Fibroblast of skin of left biceps (primary cell): ENCODE data around the gene CUEDC1.

Experiments
- DNase-seq, 2 experiments: peaks; one replicate each; pipeline ENCODE4 v3.0.0-alpha.2; 2013; ENCODE audit warnings: low read depth in 2 of 2

Gene CUEDC1

GRCh38 chr17:57955183-57955931, at the start of gene CUEDC1:
CUEDC1 (minus strand) TSS chr17:57955412; CDS start chr17:57885564, 69,848 bp downstream.
- DNase-seq: no peak

- no peak for DNase-seq
Observed at GRCh38 chr17:58004060-58004459, 48.8 kb upstream of the CUEDC1 start.

GRCh38 chr17:58002973-58003372, 47.8 kb upstream of the CUEDC1 start:
- DNase-seq: no peak

GRCh38 chr17:58002154-58002948, 47.1 kb upstream of the CUEDC1 start:
- DNase-seq: no peak

DNA sequence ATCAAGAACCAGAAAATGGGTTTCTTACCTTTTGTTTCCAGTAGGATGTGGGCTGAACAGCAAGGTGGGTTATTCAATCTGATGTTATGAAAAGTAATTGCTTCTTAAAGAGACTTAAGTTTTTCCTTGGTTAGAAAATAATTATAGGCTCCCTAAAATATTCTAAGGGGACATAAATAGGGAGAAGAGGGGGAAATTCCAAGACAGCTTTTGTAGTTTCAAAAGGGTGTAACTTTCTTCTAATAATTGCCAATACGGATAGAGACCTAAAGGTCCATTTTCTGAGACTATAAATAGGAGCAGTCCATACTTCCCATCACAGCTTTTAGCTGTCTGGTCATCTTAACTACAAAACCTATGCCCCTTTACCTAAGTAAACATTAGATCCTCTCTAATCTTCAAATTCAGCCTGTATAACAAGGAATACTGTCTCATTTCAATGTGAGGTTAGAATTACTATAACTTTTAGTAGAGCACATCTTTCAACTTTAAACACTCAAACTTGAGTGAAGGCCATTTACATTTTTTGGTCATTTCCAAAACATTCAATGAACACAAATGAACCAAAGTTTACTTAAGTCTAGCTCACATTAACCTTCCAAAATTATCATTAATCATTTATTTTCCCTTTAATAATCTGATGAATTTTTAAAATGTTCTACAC, 46.4 kb upstream of the CUEDC1 start:
- DNase-seq: no peak

- peak in 1 of 2 experiments; percentile 53 for DNase-seq
Observed at GRCh38 chr17:57999496-58000017, 44.3 kb upstream of the CUEDC1 start.

DNA sequence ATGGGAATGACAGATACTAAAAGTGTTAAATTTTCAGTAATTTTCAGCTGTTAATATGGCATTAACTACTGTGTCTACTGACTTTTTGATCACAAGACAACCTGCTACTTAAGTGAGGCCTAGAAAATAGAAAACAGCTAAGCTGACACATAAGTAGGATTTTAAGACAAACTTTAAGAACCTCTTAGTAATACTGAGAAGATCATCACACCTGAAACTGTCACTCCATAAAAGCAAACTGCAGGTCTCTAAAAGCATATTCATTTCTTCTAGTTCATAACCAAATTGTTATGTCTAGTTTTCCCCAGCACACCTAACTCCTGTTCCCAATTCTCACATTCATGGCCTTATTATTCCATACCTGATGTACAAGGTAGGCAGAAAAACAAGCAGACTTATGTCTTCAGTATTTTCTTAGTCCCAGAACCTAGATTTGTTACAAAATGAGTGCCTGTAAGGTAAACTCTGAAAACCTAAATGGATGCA, 43.8 kb upstream of the CUEDC1 start:
- no peak for DNase-seq

DNA sequence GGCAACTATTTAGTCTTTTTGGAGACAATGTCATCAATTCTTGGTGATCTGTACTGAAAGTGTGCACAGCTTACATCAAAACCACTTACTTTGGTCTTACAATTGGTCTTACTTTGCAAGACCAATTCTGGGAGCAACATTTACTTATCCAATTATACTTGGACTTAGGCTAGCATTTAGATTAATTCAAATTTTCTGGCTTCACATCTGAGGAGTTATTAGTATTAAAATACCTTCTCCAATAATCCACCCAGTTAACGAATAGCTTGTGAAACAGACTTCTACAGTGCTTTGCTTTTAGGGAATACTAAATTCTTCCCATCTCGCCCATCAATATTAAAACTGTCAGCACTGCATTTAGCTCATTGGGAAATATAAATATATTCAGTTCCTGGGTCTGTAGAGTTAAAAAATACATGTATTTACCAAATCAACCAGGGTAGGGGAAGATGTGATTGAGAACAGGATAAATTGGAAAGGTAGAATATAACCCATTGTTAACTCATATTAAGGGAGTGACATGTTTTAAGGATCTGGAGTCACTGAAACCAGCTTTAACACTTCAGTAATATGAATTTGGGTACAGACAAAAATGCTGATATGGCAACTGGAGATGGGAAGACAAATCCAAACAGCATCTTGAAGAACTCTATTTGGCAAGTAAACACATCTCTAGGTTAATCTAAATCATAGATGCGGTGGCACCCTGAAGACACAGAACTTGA, 42.0 kb upstream of the CUEDC1 start:
- no peak for DNase-seq

DNA sequence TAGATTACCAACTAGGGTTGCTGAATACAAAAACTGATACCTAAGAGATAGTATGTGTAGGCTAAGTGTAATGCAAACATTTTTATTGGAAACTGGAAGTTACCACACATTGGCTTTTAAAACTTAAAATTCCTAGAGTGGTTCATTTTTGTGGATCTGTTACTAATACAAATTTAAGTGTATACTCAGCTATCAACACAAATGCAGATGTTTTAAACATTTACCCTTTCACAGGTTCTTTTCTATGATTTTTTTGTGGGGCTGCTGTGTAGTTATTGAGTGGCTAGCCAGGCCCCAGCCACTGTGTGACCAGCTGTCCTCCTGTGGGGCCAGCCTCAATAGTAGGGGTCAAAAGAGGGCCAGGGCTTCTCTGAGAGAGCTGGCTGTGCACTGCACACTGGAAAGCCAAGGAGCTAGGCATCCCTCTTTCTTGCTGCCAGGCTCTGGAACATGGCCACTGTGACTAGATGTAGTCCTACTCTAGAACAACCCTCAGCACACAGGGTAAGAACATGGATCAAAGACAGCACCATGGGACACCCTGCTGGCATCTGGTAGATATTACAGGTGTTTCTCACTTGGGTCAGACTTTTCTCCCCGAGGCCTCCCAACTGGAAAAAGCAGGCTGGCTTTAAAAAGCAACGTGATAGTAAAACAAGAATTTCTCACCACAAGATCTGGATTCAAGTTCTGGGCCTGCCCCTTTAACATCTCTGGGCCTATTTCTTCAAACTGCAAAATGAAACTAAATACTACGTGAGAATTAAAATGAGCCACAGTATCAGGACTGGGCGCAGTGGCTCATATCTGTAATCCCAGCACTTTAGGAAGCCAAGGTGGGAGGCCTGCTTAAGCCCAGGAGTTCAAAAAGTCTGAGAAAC, 40.1 kb upstream of the CUEDC1 start:
- DNase-seq: peak in 1 of 2 experiments; percentile 51

DNA sequence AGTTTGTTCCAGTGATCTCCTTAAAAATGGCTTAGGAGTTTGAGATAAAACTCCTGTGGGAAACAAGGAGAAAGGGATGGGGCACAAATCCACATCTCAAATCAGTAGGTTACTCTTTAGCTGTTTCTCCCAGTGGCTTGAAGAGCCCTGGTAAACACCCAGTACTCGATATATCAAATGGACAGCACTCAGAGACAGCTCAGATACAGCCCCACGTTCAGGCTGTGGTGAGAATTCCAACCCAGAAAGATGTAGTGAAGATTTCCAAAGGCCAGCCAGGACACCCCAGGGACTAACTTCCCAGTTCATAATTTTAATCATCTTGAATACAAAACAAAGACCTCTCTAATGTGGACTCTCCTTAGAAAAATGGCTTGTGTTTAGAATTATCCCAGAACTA, 39.2 kb upstream of the CUEDC1 start:
- DNase-seq: no peak

GRCh38 chr17:57993471-57994365, 38.5 kb upstream of the CUEDC1 start:
- DNase-seq: no peak

GRCh38 chr17:57991537-57991936, 36.3 kb upstream of the CUEDC1 start:
- DNase-seq: no peak

GRCh38 chr17:57990037-57990436, 34.8 kb upstream of the CUEDC1 start:
- no peak for DNase-seq

DNA sequence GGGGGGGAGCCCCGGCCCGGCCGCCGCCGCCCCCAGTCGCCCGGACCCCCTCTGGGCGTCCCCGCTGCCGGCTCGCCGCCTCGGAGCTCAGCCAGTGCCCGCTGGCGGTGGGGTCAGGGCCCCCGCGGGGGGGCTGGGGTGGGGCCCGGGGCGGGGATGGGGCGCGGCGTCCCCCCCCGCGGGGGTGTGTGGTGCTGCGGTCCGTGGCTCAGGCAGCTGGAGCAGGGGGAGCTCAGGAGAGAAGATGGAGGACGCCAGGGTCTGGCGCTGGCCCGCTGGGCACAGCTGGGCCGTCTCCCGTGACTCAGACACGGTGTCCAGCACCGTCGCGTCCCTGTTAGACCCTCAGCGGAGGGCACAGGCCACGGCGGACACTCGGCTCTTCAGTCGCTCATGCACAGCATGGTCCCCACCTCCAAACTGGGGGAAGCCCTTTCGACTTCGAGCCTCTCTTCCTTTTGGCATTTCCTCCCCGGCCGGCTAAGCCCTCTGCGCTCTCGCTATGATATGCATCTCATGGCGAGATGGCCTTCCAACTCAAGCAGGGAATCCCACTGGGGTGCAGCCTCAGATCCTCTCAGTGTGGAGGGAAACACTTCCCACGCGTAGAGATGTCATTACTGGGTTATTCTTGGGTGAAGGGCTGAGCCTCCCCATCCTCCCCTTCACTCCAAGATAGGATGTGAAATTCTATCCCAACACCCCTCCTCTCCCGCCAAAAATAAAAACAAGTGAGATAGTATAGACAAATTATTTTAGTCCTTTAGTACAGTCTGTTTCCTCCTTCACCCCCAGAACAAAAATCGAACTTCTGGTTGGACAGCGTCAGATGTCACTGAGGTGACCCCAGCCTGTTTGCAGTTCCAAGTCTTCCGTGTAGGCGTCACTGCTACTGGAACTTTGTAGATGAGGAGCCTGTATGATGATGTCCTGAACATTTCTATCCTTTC, 33.4 kb upstream of the CUEDC1 start:
- no peak for DNase-seq

DNA sequence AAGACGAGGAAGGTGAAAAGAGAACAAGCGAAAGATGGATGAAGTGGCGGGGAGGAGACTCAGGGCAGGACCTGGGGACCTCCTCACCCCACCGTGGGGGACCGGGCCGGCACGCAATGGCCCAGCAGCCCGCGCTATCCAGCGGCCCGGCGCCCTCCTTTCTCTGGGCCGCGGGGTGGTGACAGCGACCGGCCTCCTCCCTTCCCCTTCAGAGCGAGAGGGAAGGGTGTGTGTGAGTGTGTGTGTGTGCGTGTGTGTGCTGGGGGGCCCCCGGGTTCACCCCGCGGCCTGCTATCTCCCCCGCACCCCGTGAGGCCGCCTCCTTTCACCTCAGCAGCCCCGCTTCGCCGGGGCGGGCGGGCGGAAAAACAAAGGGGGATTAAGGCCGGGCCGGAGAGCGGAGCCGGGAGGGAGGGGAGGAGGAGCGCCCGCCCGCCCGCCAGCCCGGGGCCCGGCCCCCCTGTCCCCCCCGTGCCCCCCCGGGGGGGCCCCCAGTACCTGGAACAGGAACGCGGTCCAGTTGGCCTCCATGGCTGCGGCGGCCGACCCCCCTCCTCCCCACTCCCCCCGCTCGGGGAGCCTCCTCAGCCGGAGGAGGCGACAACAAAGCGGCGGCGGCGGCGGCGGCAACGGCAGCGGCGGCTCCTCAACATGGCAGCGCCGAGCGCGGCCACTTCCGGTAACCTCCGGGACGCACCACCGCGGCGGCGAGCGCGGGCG, 32.5 kb upstream of the CUEDC1 start, which contains the start of gene VEZF1:
Gene VEZF1, minus strand, starts transcription at position 674 of the 720 bp plus-strand sequence. Its CDS starts 143 bp downstream, at position 531.
- no peak for DNase-seq

DNA sequence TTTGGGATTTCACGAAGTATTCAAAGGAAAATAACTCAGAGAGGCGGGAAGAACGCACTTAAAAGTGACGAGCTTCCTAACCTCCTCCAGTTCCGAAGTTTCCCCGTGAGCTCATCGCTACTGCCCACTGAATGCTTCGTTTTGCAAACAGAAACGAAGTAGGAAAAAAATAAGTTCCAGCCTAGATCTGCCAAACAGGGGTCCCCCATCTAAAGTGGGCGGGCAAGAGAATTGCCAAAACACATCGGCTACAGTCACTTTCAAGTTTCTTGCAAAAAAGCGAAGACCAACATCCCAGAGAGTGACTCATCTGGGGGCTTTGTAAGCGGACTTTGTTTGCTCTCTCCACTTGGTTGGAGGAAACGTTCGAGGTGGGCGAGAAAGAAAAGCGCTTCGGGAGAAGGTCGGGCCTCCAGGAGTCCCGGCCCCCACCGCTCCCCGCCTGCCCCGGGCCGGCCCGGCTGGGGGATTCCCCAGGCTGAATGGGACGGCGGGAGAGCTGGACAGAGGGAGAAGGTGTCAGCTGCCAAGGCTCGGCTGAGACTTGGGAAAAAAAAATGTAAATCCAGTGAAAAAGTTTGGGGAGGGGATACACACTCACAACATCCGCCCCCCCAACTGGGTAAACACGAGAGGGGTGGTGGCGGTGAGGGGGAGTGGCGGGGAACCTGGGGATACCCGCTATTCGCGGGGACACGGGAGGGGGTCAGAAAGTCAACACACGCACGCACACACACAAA, 31.8 kb upstream of the CUEDC1 start:
- peak in 1 of 2 experiments; percentile 38 for DNase-seq

GRCh38 chr17:57985675-57985974, 30.4 kb upstream of the CUEDC1 start:
- DNase-seq: no peak
